HepG2 (cell line): Measurements from ENCODE around the gene ZNF512B. TPM values are rescaled to one million over a fixed set of nuclear protein-coding genes. Genes with fewer than 3 reads are reported as not detected.

ENCODE experiments used
- DBP ChIP-seq: sonication (generic); formaldehyde crosslinking; IDR thresholded peaks from 2 replicates; pipeline ENCODE4 v1.4.0; 2020; ENCODE audit warnings: missing genetic modification reagents; ENCODE audit errors: not compliant biosample characterization
- FOXA3 ChIP-seq: IDR thresholded peaks from 2 replicates; pipeline ENCODE4 v1.6.1; 2016; ENCODE audit warnings: missing genetic modification reagents, missing compliant biosample characterization
- FOXO4 ChIP-seq: sonication (generic); formaldehyde crosslinking; conservative IDR thresholded peaks from 2 replicates; pipeline ENCODE4 v1.8.1; 2023; ENCODE audit warnings: missing genetic modification reagents
- GPBP1L1 ChIP-seq: sonication (generic); formaldehyde crosslinking; IDR thresholded peaks from 2 replicates; pipeline ENCODE4 v1.5.0; 2020; ENCODE audit warnings: mild to moderate bottlenecking, missing genetic modification reagents
- KDM4B ChIP-seq: sonication (generic); formaldehyde crosslinking; IDR thresholded peaks from 2 replicates; pipeline ENCODE4 v1.4.0; 2020; ENCODE audit warnings: missing genetic modification reagents
- MAFF ChIP-seq: IDR thresholded peaks from 2 replicates; pipeline ENCODE4 v1.6.1; 2011; ENCODE audit warnings: low read depth, low read length, improper control_type of control experiment
- PAXIP1 ChIP-seq: sonication (generic); formaldehyde crosslinking; conservative IDR thresholded peaks from 2 replicates; pipeline ENCODE4 v1.4.0; 2020; ENCODE audit warnings: mild to moderate bottlenecking, missing genetic modification reagents, moderate library complexity
- PITX1 ChIP-seq: sonication (generic); formaldehyde crosslinking; IDR thresholded peaks from 2 replicates; pipeline ENCODE4 v1.5.1; 2020; ENCODE audit warnings: mild to moderate bottlenecking, missing genetic modification reagents
- REL ChIP-seq: sonication (generic); formaldehyde crosslinking; conservative IDR thresholded peaks from 2 replicates; pipeline ENCODE4 v1.8.0; 2022; ENCODE audit warnings: mild to moderate bottlenecking, missing genetic modification reagents, moderate library complexity
- STAT6 ChIP-seq: sonication (generic); formaldehyde crosslinking; IDR thresholded peaks from 2 replicates; pipeline ENCODE4 v1.4.0; 2020; ENCODE audit warnings: missing genetic modification reagents, mild to moderate bottlenecking, borderline replicate concordance
- TP53 ChIP-seq: sonication (generic); formaldehyde crosslinking; conservative IDR thresholded peaks from 2 replicates; pipeline ENCODE4 v1.4.0; 2020; ENCODE audit warnings: missing genetic modification reagents
- WIZ ChIP-seq: sonication (generic); formaldehyde crosslinking; IDR thresholded peaks from 2 replicates; pipeline ENCODE4 v1.5.1; 2020; ENCODE audit warnings: mild to moderate bottlenecking, missing genetic modification reagents
- ZBTB49 ChIP-seq: sonication (generic); formaldehyde crosslinking; IDR thresholded peaks from 2 replicates; pipeline ENCODE4 v1.4.0; 2020; ENCODE audit warnings: missing genetic modification reagents, borderline replicate concordance
- ZNF652 ChIP-seq: IDR thresholded peaks from 2 replicates; pipeline ENCODE4 v1.6.1; 2016; ENCODE audit warnings: low read depth, borderline replicate concordance
- polyA plus RNA-seq, 8 experiments: library from polyadenylated mRNA; depleted of rRNA in 3 of 8; stranded (reverse) in 7 of 8; unstranded in 1 of 8; fragments of >200 nt; fragmentation: Illumina TruSeq in 4 of 8; extraction: Trizol in 4 of 8; gene quantifications; 2 replicates each; pipeline versions ENCODE4 v1.2.1 to v1.2.3, GENCODE V29; 2011 to 2016; ENCODE audit warnings: low read depth in 4 of 8, missing spikeins in 1 of 8, mixed read lengths in 1 of 8; ENCODE audit not compliant: insufficient read depth in 1 of 8
- total RNA-seq, 5 experiments: library from RNA; depleted of rRNA; stranded (reverse); fragments of >200 nt; fragmentation: Illumina TruSeq; extraction: Trizol; gene quantifications; 2 replicates each; pipeline ENCODE4 v1.2.3, GENCODE V29; 2016; ENCODE audit warnings: low read depth in 1 of 5

The ZNF512B gene
- total and polyA plus RNA-seq, 2 of the 13 experiments (the other 11 are each of a cell fraction or from before 2014, with no cell fraction given), result 11.5 to 30.6 TPM

GRCh38 chr20:63969838-63970713, at the start of gene ZNF512B (continued):
- TF ChIP-seq PITX1 (CRISPR knock-in tag) (peak; percentile 20), DBP (CRISPR knock-in tag) (no peak), STAT6 (CRISPR knock-in tag) (no peak), KDM4B (CRISPR knock-in tag) (peak; percentile 50; the same call in 1 of the 2 replicates), ZBTB49 (CRISPR knock-in tag) (no peak), FOXA3 (peak; percentile 4; the same call in 1 of the 2 replicates), ZNF652 (CRISPR knock-in tag) (no peak), REL (CRISPR knock-in tag) (no peak), GPBP1L1 (CRISPR knock-in tag) (no peak), MAFF (no peak), FOXO4 (CRISPR knock-in tag) (no peak), WIZ (peak; percentile 31; the same call in 1 of the 2 replicates), TP53 (CRISPR knock-in tag) (no peak), PAXIP1 (CRISPR knock-in tag) (peak; percentile 38)
